ENCODE data around the gene PRDM1.

Gene PRDM1

DNA sequence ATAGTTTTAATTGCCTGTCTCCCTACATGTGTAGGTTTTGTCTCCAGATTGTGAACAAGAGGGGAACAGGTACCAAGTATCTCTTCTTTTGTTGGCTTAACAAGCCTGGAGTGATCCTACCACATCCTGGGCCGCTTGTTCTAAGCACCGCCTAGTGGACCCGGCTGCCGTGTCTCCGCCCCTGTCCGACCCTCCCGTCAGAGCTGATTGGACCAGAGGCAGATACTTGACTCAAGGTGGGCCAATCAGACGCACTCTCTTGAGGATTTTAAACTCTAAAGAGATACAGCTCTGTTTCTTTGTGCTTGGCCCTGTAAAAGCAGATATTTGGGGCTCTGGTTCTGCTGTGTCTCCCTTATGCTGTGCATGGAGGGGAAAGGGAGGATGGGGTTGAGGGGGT is 68.2 kb downstream of the PRDM1 start (continued):
- TF ChIP-seq ZNF48 (tag by site-specific recombination; IDR thresholded peaks at IDR 0.05) = no peak

DNA sequence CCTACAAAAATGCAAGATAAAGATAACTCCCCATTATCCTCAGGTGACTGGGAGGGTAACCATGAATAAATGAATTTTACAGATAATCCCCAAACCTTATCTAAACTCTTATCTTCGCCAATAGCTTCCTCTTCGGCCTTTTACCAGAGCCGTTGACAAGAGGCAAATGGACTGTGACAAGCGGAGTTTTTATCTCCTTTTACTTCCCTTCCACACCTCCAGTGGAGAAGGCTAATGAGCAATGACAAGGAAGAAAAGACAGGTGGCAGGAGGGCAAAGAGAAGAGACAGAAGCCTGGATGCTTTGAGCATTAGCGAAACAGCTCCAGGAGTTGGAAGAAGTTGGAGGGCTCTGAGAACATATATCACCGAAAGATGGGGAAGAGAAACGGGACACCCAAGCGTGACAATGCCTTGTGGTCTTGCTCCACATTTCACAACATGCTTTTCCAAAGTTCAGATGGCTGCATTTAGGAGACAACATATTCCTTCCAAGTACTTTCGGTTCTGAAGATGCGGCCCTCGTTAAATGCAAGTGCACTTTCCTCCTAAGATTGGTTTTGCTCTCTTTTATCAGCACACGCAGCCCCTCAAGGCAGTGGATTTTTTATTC is 69.2 kb downstream of the PRDM1 start:
- Histone ChIP-seq H3K27ac (ENCODE audit: extremely low read depth, low read depth, low read length) (no peak overlapping the region), H3K36me3 (ENCODE audit: control insufficient read depth in 2 of 2, insufficient read depth in 1 of 2, low read length in 2 of 2) (no peaks in the 10 kb centered on the region), H3K4me3 (ENCODE audit: low read depth, low read length) (no peak overlapping the region), H3K4me1 (ENCODE audit: control insufficient read depth, insufficient read depth, low read length) (no peaks in the 10 kb centered on the region), H3K9me3 (ENCODE audit: control insufficient read depth, insufficient read depth, low read depth, low read length) (no peaks in the 10 kb centered on the region)
- POLR2A ChIA-PET = no interaction called here
- CTCF ChIA-PET = interaction anchor here (0.6 to 2.7 kb wide), 4 partner anchors 14 to 727 kb away, joined by 3 to 8 read pairs (median 3); no protein-coding TSS in a partner anchor
- TF ChIP-seq ZFP3 (tag by site-specific recombination; IDR thresholded peaks at IDR 0.05; ENCODE audit: low read depth) = no peak
- TF ChIP-seq ZNF747 (tag by site-specific recombination; IDR thresholded peaks at IDR 0.05) = no peak
- TF ChIP-seq ZNF23 (tag by site-specific recombination; IDR thresholded peaks at IDR 0.05; ENCODE audit: borderline replicate concordance) = no peak
- TF ChIP-seq ZNF561 (tag by site-specific recombination; IDR thresholded peaks at IDR 0.05; ENCODE audit: borderline replicate concordance) = no peak
- no peak for TF ChIP-seq ZNF664 (tag by site-specific recombination; IDR thresholded peaks at IDR 0.05)
- no peak for TF ChIP-seq ZSCAN30 (tag by site-specific recombination; IDR thresholded peaks at IDR 0.05)
- no peak for TF ChIP-seq ZNF133 (tag by site-specific recombination; IDR thresholded peaks at IDR 0.05)
- no peak for TF ChIP-seq BCL11A (tag by site-specific recombination; IDR thresholded peaks at IDR 0.05; ENCODE audit: low read depth)
- no peak for TF ChIP-seq ZNF555 (tag by site-specific recombination; conservative IDR thresholded peaks at IDR 0.05)
- no peak for TF ChIP-seq ZNF48 (tag by site-specific recombination; IDR thresholded peaks at IDR 0.05)
- TF ChIP-seq ZNF169 (tag by site-specific recombination; IDR thresholded peaks at IDR 0.05) = no peak
- TF ChIP-seq, protein P1, sequence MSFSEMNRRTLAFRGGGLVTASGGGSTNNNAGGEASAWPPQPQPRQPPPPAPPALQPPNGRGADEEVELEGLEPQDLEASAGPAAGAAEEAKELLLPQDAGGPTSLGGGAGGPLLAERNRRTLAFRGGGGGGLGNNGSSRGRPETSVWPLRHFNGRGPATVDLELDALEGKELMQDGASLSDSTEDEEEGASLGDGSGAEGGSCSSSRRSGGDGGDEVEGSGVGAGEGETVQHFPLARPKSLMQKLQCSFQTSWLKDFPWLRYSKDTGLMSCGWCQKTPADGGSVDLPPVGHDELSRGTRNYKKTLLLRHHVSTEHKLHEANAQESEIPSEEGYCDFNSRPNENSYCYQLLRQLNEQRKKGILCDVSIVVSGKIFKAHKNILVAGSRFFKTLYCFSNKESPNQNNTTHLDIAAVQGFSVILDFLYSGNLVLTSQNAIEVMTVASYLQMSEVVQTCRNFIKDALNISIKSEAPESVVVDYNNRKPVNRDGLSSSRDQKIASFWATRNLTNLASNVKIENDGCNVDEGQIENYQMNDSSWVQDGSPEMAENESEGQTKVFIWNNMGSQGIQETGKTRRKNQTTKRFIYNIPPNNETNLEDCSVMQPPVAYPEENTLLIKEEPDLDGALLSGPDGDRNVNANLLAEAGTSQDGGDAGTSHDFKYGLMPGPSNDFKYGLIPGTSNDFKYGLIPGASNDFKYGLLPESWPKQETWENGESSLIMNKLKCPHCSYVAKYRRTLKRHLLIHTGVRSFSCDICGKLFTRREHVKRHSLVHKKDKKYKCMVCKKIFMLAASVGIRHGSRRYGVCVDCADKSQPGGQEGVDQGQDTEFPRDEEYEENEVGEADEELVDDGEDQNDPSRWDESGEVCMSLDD (tag by site-specific recombination; IDR thresholded peaks at IDR 0.05) = no peak
- TF ChIP-seq ZNF157 (tag by site-specific recombination; IDR thresholded peaks at IDR 0.05) = no peak
- no peak for TF ChIP-seq ZNF701 (tag by site-specific recombination; IDR thresholded peaks at IDR 0.05)
- TF ChIP-seq ZNF324 (tag by site-specific recombination; IDR thresholded peaks at IDR 0.05) = no peak

DNA sequence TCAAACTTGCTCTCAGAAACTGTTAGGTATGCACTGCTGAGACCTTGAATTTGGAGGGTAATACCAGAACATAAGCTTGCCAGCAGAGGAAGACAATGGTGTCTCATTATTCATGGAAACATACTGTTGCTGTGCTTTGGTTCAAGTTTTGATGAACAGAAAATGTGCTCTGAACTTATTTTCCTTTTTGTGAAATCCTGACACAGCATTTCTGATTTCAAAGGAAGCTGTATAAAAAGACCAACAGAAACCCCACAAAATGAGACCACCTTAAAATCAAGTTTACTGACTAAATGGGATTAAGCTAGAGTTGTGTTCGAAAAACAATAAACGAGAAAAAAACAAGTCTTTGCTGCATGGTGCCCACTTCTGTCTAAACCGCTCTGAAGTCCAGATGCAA is 70.3 kb downstream of the PRDM1 start:
- H3K4me3 ChIP-seq (ENCODE audit: low read depth, low read length) = no peak overlapping the region
- no peaks in the 10 kb centered on the region for H3K4me1 ChIP-seq (ENCODE audit: control insufficient read depth, insufficient read depth, low read length)
- no peaks in the 10 kb centered on the region for H3K9me3 ChIP-seq (ENCODE audit: control insufficient read depth, insufficient read depth, low read depth, low read length)
- no peaks in the 10 kb centered on the region for H3K36me3 ChIP-seq (ENCODE audit: control insufficient read depth in 2 of 2, insufficient read depth in 1 of 2, low read length in 2 of 2)
- POLR2A ChIA-PET = no interaction called here
- CTCF ChIA-PET = interaction anchor here (0.6 to 2.7 kb wide), 7 partner anchors 15 to 422 kb away, joined by 3 to 8 read pairs (median 3); no protein-coding TSS in a partner anchor
- TF ChIP-seq ZNF571 (tag by site-specific recombination; IDR thresholded peaks at IDR 0.05) (no peak), ZNF488 (tag by site-specific recombination; IDR thresholded peaks at IDR 0.05) (no peak), ZNF19 (tag by site-specific recombination; IDR thresholded peaks at IDR 0.05; ENCODE audit: low read depth) (no peak), MYNN (tag by site-specific recombination; IDR thresholded peaks at IDR 0.05; ENCODE audit: borderline replicate concordance) (no peak), ZNF510 (tag by site-specific recombination; IDR thresholded peaks at IDR 0.05; ENCODE audit: insufficient replicate concordance) (no peak), HOXD13 (CRISPR knock-in tag; IDR thresholded peaks at IDR 0.05; ENCODE audit: borderline replicate concordance) (no peak), RBAK (tag by site-specific recombination; IDR thresholded peaks at IDR 0.05) (no peak)
- H3K27ac ChIP-seq (ENCODE audit: extremely low read depth, low read depth, low read length) = no peak overlapping the region
